ENCODE results near the gene CPSF3. TPM values are rescaled to one million over a fixed set of nuclear protein-coding genes. Genes with fewer than 3 reads are reported as not detected.
"Not testable (repeated sequence)": the region's sequence is repeated elsewhere in the genome, so short reads cannot be mapped to it uniquely, and the experiment has no call there.

Gene CPSF3
- polyA plus RNA-seq, 4 donors = 32.7 to 63.4 (median 55.3) TPM

GRCh38 chr2:9497017-9497416 lies 73.6 kb downstream of the CPSF3 start:
- no peak for DNase-seq (ENCODE audit: low read depth in 4 of 4, low spot score in 3 of 4)

GRCh38 chr2:9498210-9498609 lies 74.8 kb downstream of the CPSF3 start:
- no peak for DNase-seq (ENCODE audit: low read depth in 4 of 4, low spot score in 3 of 4)

- no peak for DNase-seq (ENCODE audit: low read depth in 4 of 4, low spot score in 3 of 4)
These were observed 85.5 kb downstream of the CPSF3 start for GRCh38 chr2:9508931-9509330.

- DNase-seq (ENCODE audit: low read depth in 4 of 4, low spot score in 3 of 4) = not testable (repeated sequence)
These were observed 90.5 kb downstream of the CPSF3 start for GRCh38 chr2:9513946-9514345.

GRCh38 chr2:9517118-9517782 lies 93.8 kb downstream of the CPSF3 start:
- no peak for DNase-seq (ENCODE audit: low read depth in 4 of 4, low spot score in 3 of 4)

- DNase-seq (ENCODE audit: low read depth in 4 of 4, low spot score in 3 of 4) = no peak
These were observed 94.7 kb downstream of the CPSF3 start for GRCh38 chr2:9518163-9518562.

- no peak for DNase-seq (ENCODE audit: low read depth in 4 of 4, low spot score in 3 of 4)
These were observed 95.3 kb downstream of the CPSF3 start for GRCh38 chr2:9518780-9519179.

GRCh38 chr2:9519250-9519649 lies 95.8 kb downstream of the CPSF3 start:
- DNase-seq (ENCODE audit: low read depth in 4 of 4, low spot score in 3 of 4) = no peak

Other genes starting within 250 kb of the CPSF3 start
- gene ASAP2, start 216.8 kb upstream of the CPSF3 start, polyA plus RNA-seq (ENCODE audit: insufficient read length in 4 of 4) = 10 to 100 TPM; 31.7 to 66.1 (median 54.9) TPM
- 100 to 1,000 TPM in 1 of 4 donors, 10 to 100 TPM in 3; 73.6 to 154 (median 86.0) TPM for gene ITGB1BP1, start 126 bp upstream of the CPSF3 start, polyA plus RNA-seq (ENCODE audit: insufficient read length in 4 of 4)
- 10 to 100 TPM; 42.8 to 52.1 (median 46.2) TPM for gene IAH1, start 50.9 kb downstream of the CPSF3 start, polyA plus RNA-seq (ENCODE audit: insufficient read length in 4 of 4)
- gene ADAM17, start 132.2 kb downstream of the CPSF3 start, polyA plus RNA-seq (ENCODE audit: insufficient read length in 4 of 4) = 10 to 100 TPM; 30.7 to 46.5 (median 42.5) TPM
- gene YWHAQ, start 207.3 kb downstream of the CPSF3 start, polyA plus RNA-seq (ENCODE audit: insufficient read length in 4 of 4) = 100 to 1,000 TPM; 377 to 550 (median 460) TPM